CD8-positive, alpha-beta memory T cell (primary cell): Measurements from ENCODE around the gene PCBD2. TPM values are rescaled to one million over a fixed set of nuclear protein-coding genes. Genes with fewer than 3 reads are reported as not detected.
"Not testable (repeated sequence)": the region's sequence is repeated elsewhere in the genome, so short reads cannot be mapped to it uniquely, and the experiment has no call there.

ENCODE experiments used
- CTCF ChIA-PET: fragments of 350-600 bp; sonication (Branson Sonifier 250); formaldehyde crosslinking; loops from one replicate; lab custom pipeline; 2021; ENCODE audit warnings: antibody characterized with exemption; lab: Charles Lee
- POLR2A ChIA-PET: fragments of 350-600 bp; sonication (Branson Sonifier 250); formaldehyde crosslinking; loops from one replicate; lab custom pipeline; 2021; ENCODE audit warnings: antibody characterized with exemption; lab: Charles Lee
- DNase-seq, 5 donors: peaks; one replicate each; pipeline versions ENCODE4 v3.0.0 to v3.0.0-alpha.2; 2020 to 2022; ENCODE audit warnings: mixed read lengths in 1 of 5
- H3K27ac ChIP-seq: one replicate; pipeline ENCODE4 v1.7.0; 2013; ENCODE audit warnings: low read depth, mild to moderate bottlenecking, low read length, moderate library complexity
- H3K27me3 ChIP-seq: 2 replicates; pipeline ENCODE4 v1.7.0; 2013; ENCODE audit warnings: low read length, mild to moderate bottlenecking; ENCODE audit not compliant: insufficient read depth, poor library complexity, severe bottlenecking
- H3K36me3 ChIP-seq: 2 replicates; pipeline ENCODE4 v1.7.0; 2013; ENCODE audit warnings: mild to moderate bottlenecking, low read length, moderate library complexity; ENCODE audit not compliant: insufficient read depth
- H3K4me1 ChIP-seq: 2 replicates; pipeline ENCODE4 v1.7.0; 2013; ENCODE audit warnings: mild to moderate bottlenecking, low read length, moderate library complexity; ENCODE audit not compliant: insufficient read depth
- H3K4me3 ChIP-seq: 2 replicates; pipeline ENCODE4 v1.7.0; 2013; ENCODE audit warnings: mild to moderate bottlenecking, low read length
- H3K9me3 ChIP-seq: 2 replicates; pipeline ENCODE4 v1.7.0; 2013; ENCODE audit warnings: mild to moderate bottlenecking, low read length
- H3K27ac Mint-ChIP-seq, 8 donors: one replicate each; pipeline ENCODE4 v1.8.0; 2020 to 2021; ENCODE audit warnings: mixed read lengths in 8 of 8, mild to moderate bottlenecking in 6 of 8, inconsistent platforms in 3 of 8, moderate library complexity in 3 of 8
- H3K27me3 Mint-ChIP-seq, 2 donors: one replicate each; pipeline ENCODE4 v1.8.0; 2020 to 2021; ENCODE audit warnings: mixed read lengths in 2 of 2, mild to moderate bottlenecking in 1 of 2, moderate library complexity in 1 of 2
- H3K36me3 Mint-ChIP-seq, 3 donors: one replicate each; pipeline ENCODE4 v1.8.0; 2020 to 2021; ENCODE audit warnings: mixed read lengths in 3 of 3, inconsistent platforms in 1 of 3, mild to moderate bottlenecking in 1 of 3
- H3K4me1 Mint-ChIP-seq, 3 donors: one replicate each; pipeline ENCODE4 v1.8.0; 2020 to 2021; ENCODE audit warnings: mixed read lengths in 3 of 3, inconsistent platforms in 1 of 3, mild to moderate bottlenecking in 1 of 3
- H3K4me3 Mint-ChIP-seq, 7 donors: one replicate each; pipeline ENCODE4 v1.8.0; 2020 to 2021; ENCODE audit warnings: mixed read lengths in 7 of 7, mild to moderate bottlenecking in 6 of 7, moderate library complexity in 4 of 7, inconsistent platforms in 2 of 7
- H3K9me3 Mint-ChIP-seq, 5 donors: one replicate each; pipeline ENCODE4 v1.8.0; 2020 to 2022; ENCODE audit warnings: mixed read lengths in 5 of 5, mild to moderate bottlenecking in 3 of 5, moderate library complexity in 2 of 5, inconsistent platforms in 1 of 5
- polyA plus RNA-seq: library from polyadenylated mRNA; unstranded; fragments of 300-500 nt; fragmentation: Illumina TruSeq; gene quantifications from one replicate; pipeline ENCODE4 v1.2.3, GENCODE V29; 2021
- total RNA-seq, 2 experiments: library from RNA; stranded (reverse); gene quantifications; one replicate each; pipeline ENCODE4 v1.2.3, GENCODE V29; 2021

Gene PCBD2
- total and polyA plus RNA-seq, 3 experiments from 2014 or later = 9.6 to 13.6 (median 11.5) TPM

GRCh38 chr5:134998068-134998467, 93.1 kb downstream of the PCBD2 start:
- H3K27me3 Mint-ChIP-seq, H3K27ac Mint-ChIP-seq, H3K4me3 Mint-ChIP-seq, DNase-seq, POLR2A ChIA-PET, CTCF ChIA-PET, H3K4me1 ChIP-seq, H3K4me1 Mint-ChIP-seq, H3K27ac ChIP-seq, H3K9me3 Mint-ChIP-seq, H3K27me3 ChIP-seq, H3K36me3 Mint-ChIP-seq, H3K9me3 ChIP-seq, H3K36me3 ChIP-seq, H3K4me3 ChIP-seq: not testable (repeated sequence)

GRCh38 chr5:135004376-135004775, 99.4 kb downstream of the PCBD2 start:
- H3K4me3 ChIP-seq = no peak overlapping the region
- no peak overlapping the region for H3K27ac Mint-ChIP-seq
- H3K36me3 ChIP-seq = no peaks in the 10 kb centered on the region
- H3K36me3 Mint-ChIP-seq = peaks cover 0 to 8% (median 3%) of the 10 kb centered on the region in 3 donors
- H3K27me3 Mint-ChIP-seq = peaks cover 3 to 7% of the 10 kb centered on the region in 2 donors
- H3K4me1 Mint-ChIP-seq = no peaks in the 10 kb centered on the region
- ChIA-PET POLR2A (no interaction called here), CTCF (no interaction called here)
- DNase-seq = no peak
- H3K27ac ChIP-seq = no peak overlapping the region
- no peaks in the 10 kb centered on the region for H3K27me3 ChIP-seq
- H3K9me3 Mint-ChIP-seq = peaks cover 0 to 2% (median 0%) of the 10 kb centered on the region in 5 donors
- H3K4me3 Mint-ChIP-seq = no peak overlapping the region
- no peaks in the 10 kb centered on the region for H3K9me3 ChIP-seq
- no peaks in the 10 kb centered on the region for H3K4me1 ChIP-seq

GRCh38 chr5:135005076-135005475, 100.1 kb downstream of the PCBD2 start:
- H3K4me1 ChIP-seq = no peaks in the 10 kb centered on the region
- DNase-seq = no peak
- H3K4me3 ChIP-seq = no peak overlapping the region
- H3K9me3 ChIP-seq = no peaks in the 10 kb centered on the region
- H3K4me1 Mint-ChIP-seq = no peaks in the 10 kb centered on the region
- H3K27ac ChIP-seq = no peak overlapping the region
- H3K9me3 Mint-ChIP-seq = peaks cover 0 to 2% (median 0%) of the 10 kb centered on the region in 5 donors
- no peaks in the 10 kb centered on the region for H3K27me3 ChIP-seq
- H3K27ac Mint-ChIP-seq = no peak overlapping the region
- peaks cover 0 to 8% (median 3%) of the 10 kb centered on the region in 3 donors for H3K36me3 Mint-ChIP-seq
- ChIA-PET CTCF (no interaction called here), POLR2A (no interaction called here)
- no peak overlapping the region for H3K4me3 Mint-ChIP-seq
- H3K36me3 ChIP-seq = no peaks in the 10 kb centered on the region
- H3K27me3 Mint-ChIP-seq = peaks cover 3 to 7% of the 10 kb centered on the region in 2 donors

GRCh38 chr5:135007305-135007704, 102.4 kb downstream of the PCBD2 start:
- Histone ChIP-seq H3K27ac (no peak overlapping the region), H3K4me1 (no peaks in the 10 kb centered on the region), H3K9me3 (no peaks in the 10 kb centered on the region), H3K36me3 (no peaks in the 10 kb centered on the region), H3K27me3 (no peaks in the 10 kb centered on the region), H3K4me3 (no peak overlapping the region)
- H3K4me1 Mint-ChIP-seq = no peaks in the 10 kb centered on the region
- peaks cover 0 to 1% (median 0%) of the 10 kb centered on the region in 5 donors for H3K9me3 Mint-ChIP-seq
- POLR2A ChIA-PET = no interaction called here
- H3K27ac Mint-ChIP-seq = no peak overlapping the region
- DNase-seq = no peak
- H3K27me3 Mint-ChIP-seq = peaks cover 2 to 7% of the 10 kb centered on the region in 2 donors
- CTCF ChIA-PET = no interaction called here
- no peak overlapping the region for H3K4me3 Mint-ChIP-seq
- peaks cover 0 to 6% (median 3%) of the 10 kb centered on the region in 3 donors for H3K36me3 Mint-ChIP-seq

- no peak overlapping the region for H3K27ac ChIP-seq
- H3K4me3 ChIP-seq = no peak overlapping the region
- CTCF ChIA-PET = no interaction called here
- POLR2A ChIA-PET = no interaction called here
- no peaks in the 10 kb centered on the region for H3K36me3 ChIP-seq
- Mint-ChIP-seq H3K27ac (no peak overlapping the region), H3K36me3 (peaks cover 0 to 6% (median 3%) of the 10 kb centered on the region in 3 donors), H3K4me3 (no peak overlapping the region), H3K9me3 (no peaks in the 10 kb centered on the region), H3K27me3 (peaks cover 2 to 4% of the 10 kb centered on the region in 2 donors), H3K4me1 (no peaks in the 10 kb centered on the region)
- no peaks in the 10 kb centered on the region for H3K4me1 ChIP-seq
- no peak for DNase-seq
- no peaks in the 10 kb centered on the region for H3K9me3 ChIP-seq
- no peaks in the 10 kb centered on the region for H3K27me3 ChIP-seq
Observed at GRCh38 chr5:135007749-135008363, 102.9 kb downstream of the PCBD2 start.

- Mint-ChIP-seq H3K36me3 (peaks cover 0 to 6% (median 3%) of the 10 kb centered on the region in 3 donors), H3K27me3 (peaks cover 2 to 7% of the 10 kb centered on the region in 2 donors), H3K9me3 (no peaks in the 10 kb centered on the region), H3K4me1 (no peaks in the 10 kb centered on the region), H3K27ac (no peak overlapping the region), H3K4me3 (no peak overlapping the region)
- Histone ChIP-seq H3K4me1 (no peaks in the 10 kb centered on the region), H3K27ac (no peak overlapping the region), H3K9me3 (no peaks in the 10 kb centered on the region), H3K36me3 (no peaks in the 10 kb centered on the region), H3K27me3 (no peaks in the 10 kb centered on the region), H3K4me3 (no peak overlapping the region)
- DNase-seq = no peak
- ChIA-PET CTCF (no interaction called here), POLR2A (no interaction called here)
Observed at GRCh38 chr5:135008556-135008955, 103.6 kb downstream of the PCBD2 start.

GRCh38 chr5:135008981-135009735, 104.2 kb downstream of the PCBD2 start:
- H3K9me3 ChIP-seq = no peaks in the 10 kb centered on the region
- no peak overlapping the region for H3K4me3 ChIP-seq
- H3K27ac ChIP-seq = no peak overlapping the region
- no peak overlapping the region for H3K27ac Mint-ChIP-seq
- H3K36me3 ChIP-seq = no peaks in the 10 kb centered on the region
- H3K9me3 Mint-ChIP-seq = no peaks in the 10 kb centered on the region
- DNase-seq = no peak
- ChIA-PET CTCF (no interaction called here), POLR2A (no interaction called here)
- H3K27me3 Mint-ChIP-seq = peaks cover 2 to 7% of the 10 kb centered on the region in 2 donors
- no peaks in the 10 kb centered on the region for H3K4me1 ChIP-seq
- H3K4me1 Mint-ChIP-seq = no peaks in the 10 kb centered on the region
- peaks cover 0 to 6% (median 3%) of the 10 kb centered on the region in 3 donors for H3K36me3 Mint-ChIP-seq
- no peaks in the 10 kb centered on the region for H3K27me3 ChIP-seq
- no peak overlapping the region for H3K4me3 Mint-ChIP-seq

- H3K27ac Mint-ChIP-seq = no peak overlapping the region
- ChIA-PET POLR2A (no interaction called here), CTCF (interaction anchor here (0.5 kb wide), 1 partner anchor 404 kb away, joined by 3 read pairs; no protein-coding TSS in a partner anchor)
- peaks cover 0 to 4% of the 10 kb centered on the region in 2 donors for H3K27me3 Mint-ChIP-seq
- no peak overlapping the region for H3K4me3 Mint-ChIP-seq
- Histone ChIP-seq H3K4me1 (no peaks in the 10 kb centered on the region), H3K9me3 (no peaks in the 10 kb centered on the region), H3K36me3 (no peaks in the 10 kb centered on the region), H3K27me3 (no peaks in the 10 kb centered on the region), H3K27ac (no peak overlapping the region), H3K4me3 (no peak overlapping the region)
- no peaks in the 10 kb centered on the region for H3K9me3 Mint-ChIP-seq
- H3K36me3 Mint-ChIP-seq = peaks cover 0 to 6% (median 3%) of the 10 kb centered on the region in 3 donors
- DNase-seq = no peak
- no peaks in the 10 kb centered on the region for H3K4me1 Mint-ChIP-seq
Observed at GRCh38 chr5:135009736-135010501, 105.0 kb downstream of the PCBD2 start.
